Measurements from ENCODE around the gene GTF3C2.
A peak's percentile ranks its signal among the peaks of the same experiment; 100 is the strongest.
"Not testable (repeated sequence)": the region's sequence is repeated elsewhere in the genome, so short reads cannot be mapped to it uniquely, and the experiment has no call there.

The GTF3C2 gene

DNA sequence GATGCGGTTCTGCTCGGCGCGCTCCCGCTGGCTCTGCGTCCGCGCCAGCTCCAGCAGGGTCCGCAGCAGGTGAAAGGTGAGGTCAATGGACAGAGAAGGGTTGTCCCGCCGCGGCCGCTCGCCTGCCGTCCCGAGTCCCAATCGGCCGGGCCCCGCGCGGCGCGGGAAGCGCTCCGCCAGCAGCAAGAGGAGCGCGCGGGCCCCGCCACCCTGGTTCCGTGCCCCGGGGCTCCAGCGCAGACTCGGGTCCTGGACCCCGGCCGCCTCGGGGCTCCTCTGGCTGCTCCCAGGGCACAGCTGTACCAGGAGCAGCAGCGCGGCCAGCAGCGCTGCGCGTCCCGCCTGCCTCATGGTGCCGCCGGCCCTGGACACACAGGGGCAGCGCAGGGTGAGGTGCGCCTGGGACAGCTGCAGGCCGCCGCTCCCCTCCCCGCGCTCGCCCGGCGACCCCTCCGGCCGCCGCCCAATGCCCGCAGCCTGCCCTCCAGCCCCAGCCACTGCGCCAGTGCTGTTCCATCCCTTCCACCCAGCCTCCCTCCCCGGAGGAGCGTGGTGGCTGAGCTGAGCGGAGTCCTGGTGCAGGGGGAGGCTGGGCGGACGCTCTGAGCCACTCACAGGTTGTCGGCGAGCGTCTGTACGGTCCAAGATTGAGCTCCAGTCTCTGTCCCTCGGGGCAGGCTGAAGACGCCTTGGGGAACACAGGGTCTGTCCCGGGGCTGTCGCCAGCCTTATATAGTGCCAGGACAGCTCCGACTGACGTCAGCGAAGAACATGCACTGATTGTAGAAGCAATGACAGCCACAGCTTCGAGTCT lies 48.8 kb downstream of the GTF3C2 start:
- Mint-ChIP-seq H3K27ac (no peak overlapping the region), H3K36me3 (ENCODE audit: insufficient read depth) (no peaks in the 10 kb centered on the region), H3K27me3 (peaks cover 7 to 30% of the 10 kb centered on the region in 2 donors), H3K4me3 (peak overlapping the region; percentile 61 to 68), H3K4me1 (ENCODE audit: low read depth in 2 of 2) (peaks cover 5 to 8% of the 10 kb centered on the region in 2 donors), H3K9me3 (no peaks in the 10 kb centered on the region)
- no peak for DNase-seq
- no peak for ATAC-seq (replicated peaks)

- H3K36me3 Mint-ChIP-seq (ENCODE audit: insufficient read depth): no peaks in the 10 kb centered on the region
- no peaks in the 10 kb centered on the region for H3K9me3 Mint-ChIP-seq
- peaks cover 7 to 30% of the 10 kb centered on the region in 2 donors for H3K27me3 Mint-ChIP-seq
- DNase-seq: no peak
- H3K4me1 Mint-ChIP-seq (ENCODE audit: low read depth in 2 of 2): peaks cover 7 to 8% of the 10 kb centered on the region in 2 donors
- peak overlapping the region; percentile 61 to 68 for H3K4me3 Mint-ChIP-seq
- no peak overlapping the region for H3K27ac Mint-ChIP-seq
- no peak for ATAC-seq (replicated peaks)
Observed at GRCh38 chr2:27307287-27307544, 49.3 kb downstream of the GTF3C2 start.

DNA sequence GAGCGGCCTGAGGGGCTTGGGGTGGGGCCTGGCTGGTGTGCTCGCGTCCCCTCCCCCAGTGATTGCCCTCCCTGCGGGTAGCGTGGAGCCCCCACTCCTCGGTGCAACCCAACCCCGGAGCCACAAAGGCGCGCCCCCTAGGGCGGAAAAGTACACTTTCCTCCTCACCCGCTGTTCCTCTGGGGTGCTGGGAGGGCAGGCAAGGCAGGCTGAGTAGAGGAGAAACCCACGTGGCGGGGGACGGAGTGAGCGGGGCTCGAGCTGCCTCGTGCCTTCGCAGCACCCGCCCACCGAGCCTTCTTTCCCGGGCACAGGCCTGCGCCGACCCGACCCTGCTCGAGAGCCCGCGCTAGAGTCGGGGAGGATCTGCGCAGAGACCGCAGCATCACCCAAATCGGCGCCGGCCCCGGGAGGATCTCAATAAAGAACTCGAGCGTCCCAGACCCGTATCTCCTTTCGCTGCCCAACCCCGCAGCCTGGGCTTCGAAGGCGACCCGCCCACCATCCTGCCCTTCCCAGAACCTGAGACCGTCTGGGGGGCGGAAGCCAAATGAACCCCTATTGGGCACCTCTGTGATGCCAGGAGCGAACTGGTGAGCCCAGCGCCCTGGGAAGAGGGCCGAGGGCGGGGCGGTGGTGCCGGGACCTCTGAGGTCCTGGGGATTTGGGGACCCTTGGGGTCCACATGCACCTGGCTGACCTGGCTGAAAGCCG lies 49.8 kb downstream of the GTF3C2 start:
- peaks cover 7 to 8% of the 10 kb centered on the region in 2 donors for H3K4me1 Mint-ChIP-seq (ENCODE audit: low read depth in 2 of 2)
- ATAC-seq (replicated peaks) (peak; percentile 64), DNase-seq (peak in 1 of 3 experiments; percentile 19)
- H3K36me3 Mint-ChIP-seq (ENCODE audit: insufficient read depth): no peaks in the 10 kb centered on the region
- no peaks in the 10 kb centered on the region for H3K9me3 Mint-ChIP-seq
- H3K27me3 Mint-ChIP-seq: peaks cover 7 to 30% of the 10 kb centered on the region in 2 donors
- peak overlapping the region; percentile 61 to 68 for H3K4me3 Mint-ChIP-seq
- H3K27ac Mint-ChIP-seq: no peak overlapping the region

GRCh38 chr2:27306136-27306535 lies 50.4 kb downstream of the GTF3C2 start:
- Mint-ChIP-seq H3K4me3 (peak overlapping the region; percentile 61 to 68), H3K27ac (no peak overlapping the region), H3K4me1 (ENCODE audit: low read depth in 2 of 2) (peaks cover 7 to 8% of the 10 kb centered on the region in 2 donors), H3K27me3 (peaks cover 7 to 30% of the 10 kb centered on the region in 2 donors), H3K36me3 (ENCODE audit: insufficient read depth) (no peaks in the 10 kb centered on the region), H3K9me3 (no peaks in the 10 kb centered on the region)
- ATAC-seq (replicated peaks) (peak; percentile 11), DNase-seq (no peak)

- DNase-seq (no peak), ATAC-seq (replicated peaks) (no peak)
- H3K4me1 Mint-ChIP-seq (ENCODE audit: low read depth in 2 of 2): peaks cover 7 to 8% of the 10 kb centered on the region in 2 donors
- no peaks in the 10 kb centered on the region for H3K36me3 Mint-ChIP-seq (ENCODE audit: insufficient read depth)
- H3K9me3 Mint-ChIP-seq: no peaks in the 10 kb centered on the region
- peaks cover 7 to 30% of the 10 kb centered on the region in 2 donors for H3K27me3 Mint-ChIP-seq
- H3K27ac Mint-ChIP-seq: no peak overlapping the region
- H3K4me3 Mint-ChIP-seq: peak overlapping the region in 1 of 2 donors; percentile 68
Observed at GRCh38 chr2:27305516-27305915, 51.0 kb downstream of the GTF3C2 start.

DNA sequence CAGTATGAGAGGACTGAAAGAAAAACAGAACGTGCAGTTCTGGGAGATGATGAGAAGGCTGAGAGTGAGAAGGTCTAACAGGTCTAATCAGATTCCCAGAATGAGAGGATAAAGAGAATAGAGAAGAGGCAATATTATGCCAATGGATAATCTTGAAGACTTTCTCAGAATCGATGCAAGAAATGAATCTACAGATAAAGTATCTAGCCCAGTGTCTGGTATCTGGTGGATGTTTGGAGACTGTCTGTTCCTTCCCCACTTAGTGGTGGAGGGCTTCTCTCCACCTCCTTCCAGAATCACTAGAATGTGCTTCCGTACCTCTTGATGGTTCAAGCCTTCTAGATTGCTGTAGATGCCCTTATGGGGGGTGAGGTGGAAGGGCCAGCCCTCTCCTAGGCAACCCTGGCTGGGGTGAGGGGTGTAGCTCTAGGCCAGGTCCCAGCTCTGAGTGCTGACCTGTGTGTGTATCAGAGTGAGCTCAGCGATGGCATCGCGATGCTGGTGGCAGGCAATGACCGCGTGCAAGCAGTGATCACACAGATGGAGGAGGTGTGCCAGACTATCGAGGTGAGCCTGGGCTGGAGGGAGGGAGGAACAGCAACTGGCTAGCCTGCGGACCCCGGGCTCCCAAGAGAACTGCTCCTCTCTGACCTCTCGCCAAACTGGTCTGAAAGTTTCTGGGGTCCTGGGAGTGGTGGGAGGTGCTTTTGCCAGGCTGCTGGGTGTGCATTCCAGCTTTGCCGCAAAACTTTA lies 51.9 kb downstream of the GTF3C2 start:
- H3K4me3 Mint-ChIP-seq: no peak overlapping the region
- DNase-seq: no peak
- peaks cover 7 to 8% of the 10 kb centered on the region in 2 donors for H3K4me1 Mint-ChIP-seq (ENCODE audit: low read depth in 2 of 2)
- no peaks in the 10 kb centered on the region for H3K9me3 Mint-ChIP-seq
- no peaks in the 10 kb centered on the region for H3K36me3 Mint-ChIP-seq (ENCODE audit: insufficient read depth)
- ATAC-seq (replicated peaks): no peak
- H3K27ac Mint-ChIP-seq: no peak overlapping the region
- H3K27me3 Mint-ChIP-seq: peaks cover 8 to 30% of the 10 kb centered on the region in 2 donors

- Mint-ChIP-seq H3K9me3 (no peaks in the 10 kb centered on the region), H3K4me1 (ENCODE audit: low read depth in 2 of 2) (peaks cover 7 to 8% of the 10 kb centered on the region in 2 donors), H3K36me3 (ENCODE audit: insufficient read depth) (no peaks in the 10 kb centered on the region), H3K27ac (peak overlapping the region in 1 of 2 donors; percentile 8), H3K27me3 (peaks cover 21 to 40% of the 10 kb centered on the region in 2 donors), H3K4me3 (peak overlapping the region; percentile 29 to 61)
- DNase-seq (peak; percentile 30 to 45 (median 35)), ATAC-seq (replicated peaks) (peak; percentile 70)
Observed at GRCh38 chr2:27303093-27304025, 53.2 kb downstream of the GTF3C2 start.

- H3K4me1 Mint-ChIP-seq (ENCODE audit: low read depth in 2 of 2); DNase-seq; H3K4me3 Mint-ChIP-seq; H3K9me3 Mint-ChIP-seq; ATAC-seq (replicated peaks); H3K36me3 Mint-ChIP-seq (ENCODE audit: insufficient read depth); H3K27ac Mint-ChIP-seq: not testable (repeated sequence)
- H3K27me3 Mint-ChIP-seq: peaks cover 26 to 45% of the 10 kb centered on the region in 2 donors
Observed at GRCh38 chr2:27300606-27301005, 56.0 kb downstream of the GTF3C2 start.

DNA sequence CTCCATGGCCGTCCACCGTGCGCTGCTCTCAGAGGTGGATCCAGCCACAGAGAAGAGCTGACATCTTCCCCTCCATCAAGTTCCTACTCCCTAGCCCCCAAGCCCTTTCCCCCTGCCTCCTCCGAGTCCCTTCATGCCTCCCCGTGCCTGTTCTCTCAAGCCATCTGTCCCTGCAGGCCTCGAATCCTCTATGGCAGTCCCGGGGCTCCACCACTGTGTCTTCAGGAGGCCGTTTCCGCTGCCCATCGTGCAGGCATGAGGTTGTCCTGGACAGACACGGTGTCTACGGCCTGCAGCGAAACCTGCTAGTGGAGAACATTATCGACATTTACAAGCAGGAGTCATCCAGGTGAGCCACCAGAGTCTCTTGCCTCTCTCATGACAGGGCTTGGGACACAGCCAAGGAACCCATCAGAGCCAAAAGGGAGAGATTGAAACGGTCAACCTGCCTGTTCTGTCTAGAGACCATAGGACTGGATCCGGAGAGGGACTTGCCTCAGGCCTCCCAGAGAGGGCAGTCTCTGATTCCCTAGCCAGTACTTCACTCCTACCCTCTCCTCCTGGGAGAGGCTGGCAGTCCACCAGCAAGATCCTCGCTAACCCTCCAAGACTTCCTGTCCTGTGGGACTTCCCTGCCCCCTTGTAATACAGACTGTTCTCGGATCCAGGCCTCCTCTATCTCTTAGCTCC lies 58.0 kb downstream of the GTF3C2 start:
- H3K27me3 Mint-ChIP-seq: peaks cover 26 to 37% of the 10 kb centered on the region in 2 donors
- no peak for ATAC-seq (replicated peaks)

DNA sequence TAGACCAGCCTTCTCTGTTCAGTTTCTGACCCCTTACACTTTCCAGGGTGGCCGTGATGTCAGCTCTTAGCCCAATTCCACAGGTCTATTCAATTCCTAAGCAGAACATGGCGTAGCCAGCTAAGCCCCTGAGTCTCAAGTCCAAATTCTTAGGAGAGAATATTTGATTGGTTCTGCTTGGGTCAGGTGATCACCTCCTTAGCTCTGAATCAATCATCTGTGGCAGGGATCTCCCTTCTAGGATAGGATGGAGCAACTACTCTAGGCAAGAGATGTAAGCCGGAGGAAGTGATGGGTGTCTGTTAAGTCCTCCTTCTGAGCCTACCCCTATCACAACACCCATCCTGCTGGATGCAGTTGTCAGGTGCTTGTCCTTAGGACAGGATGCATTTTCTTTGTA lies 59.4 kb downstream of the GTF3C2 start:
- Mint-ChIP-seq H3K36me3 (ENCODE audit: insufficient read depth) (no peaks in the 10 kb centered on the region), H3K9me3 (no peaks in the 10 kb centered on the region), H3K4me1 (ENCODE audit: low read depth in 2 of 2) (no peaks in the 10 kb centered on the region), H3K4me3 (no peak overlapping the region), H3K27me3 (peaks cover 32 to 39% of the 10 kb centered on the region in 2 donors), H3K27ac (no peak overlapping the region)
- DNase-seq (no peak), ATAC-seq (replicated peaks) (no peak)

More for the DNA sequence above, 58.0 kb downstream of the GTF3C2 start:
- Mint-ChIP-seq H3K4me1 (ENCODE audit: low read depth in 2 of 2) (peaks cover 0 to 5% of the 10 kb centered on the region in 2 donors), H3K9me3 (no peaks in the 10 kb centered on the region), H3K4me3 (no peak overlapping the region), H3K36me3 (ENCODE audit: insufficient read depth) (no peaks in the 10 kb centered on the region), H3K27ac (no peak overlapping the region)
- DNase-seq: no peak

GRCh38 chr2:27296481-27296880 lies 60.1 kb downstream of the GTF3C2 start:
- no peak overlapping the region for H3K27ac Mint-ChIP-seq
- no peak for DNase-seq
- H3K27me3 Mint-ChIP-seq: peaks cover 37 to 46% of the 10 kb centered on the region in 2 donors
- no peaks in the 10 kb centered on the region for H3K9me3 Mint-ChIP-seq
- no peak overlapping the region for H3K4me3 Mint-ChIP-seq
- H3K36me3 Mint-ChIP-seq (ENCODE audit: insufficient read depth): no peaks in the 10 kb centered on the region
- H3K4me1 Mint-ChIP-seq (ENCODE audit: low read depth in 2 of 2): no peaks in the 10 kb centered on the region
- ATAC-seq (replicated peaks): no peak

GRCh38 chr2:27294928-27295327 lies 61.6 kb downstream of the GTF3C2 start:
- no peaks in the 10 kb centered on the region for H3K9me3 Mint-ChIP-seq
- ATAC-seq (replicated peaks): no peak

More at GRCh38 chr2:27294928-27295327, 61.6 kb downstream of the GTF3C2 start:
- no peak overlapping the region for H3K4me3 Mint-ChIP-seq
- H3K4me1 Mint-ChIP-seq (ENCODE audit: low read depth in 2 of 2): no peaks in the 10 kb centered on the region
- H3K27me3 Mint-ChIP-seq: peaks cover 39 to 49% of the 10 kb centered on the region in 2 donors
- no peak for DNase-seq
- H3K27ac Mint-ChIP-seq: no peak overlapping the region
- no peaks in the 10 kb centered on the region for H3K36me3 Mint-ChIP-seq (ENCODE audit: insufficient read depth)

Data from effector memory CD8-positive, alpha-beta T cell (primary cell).